ENCODE results near the gene QPCTL. TPM values are rescaled to one million over a fixed set of nuclear protein-coding genes. Genes with fewer than 3 reads are reported as not detected.

QPCTL gene
- total and polyA plus RNA-seq, 2 of the 4 experiments (the other 2 are of a cell fraction) = 6.6 to 11.5 TPM

DNA sequence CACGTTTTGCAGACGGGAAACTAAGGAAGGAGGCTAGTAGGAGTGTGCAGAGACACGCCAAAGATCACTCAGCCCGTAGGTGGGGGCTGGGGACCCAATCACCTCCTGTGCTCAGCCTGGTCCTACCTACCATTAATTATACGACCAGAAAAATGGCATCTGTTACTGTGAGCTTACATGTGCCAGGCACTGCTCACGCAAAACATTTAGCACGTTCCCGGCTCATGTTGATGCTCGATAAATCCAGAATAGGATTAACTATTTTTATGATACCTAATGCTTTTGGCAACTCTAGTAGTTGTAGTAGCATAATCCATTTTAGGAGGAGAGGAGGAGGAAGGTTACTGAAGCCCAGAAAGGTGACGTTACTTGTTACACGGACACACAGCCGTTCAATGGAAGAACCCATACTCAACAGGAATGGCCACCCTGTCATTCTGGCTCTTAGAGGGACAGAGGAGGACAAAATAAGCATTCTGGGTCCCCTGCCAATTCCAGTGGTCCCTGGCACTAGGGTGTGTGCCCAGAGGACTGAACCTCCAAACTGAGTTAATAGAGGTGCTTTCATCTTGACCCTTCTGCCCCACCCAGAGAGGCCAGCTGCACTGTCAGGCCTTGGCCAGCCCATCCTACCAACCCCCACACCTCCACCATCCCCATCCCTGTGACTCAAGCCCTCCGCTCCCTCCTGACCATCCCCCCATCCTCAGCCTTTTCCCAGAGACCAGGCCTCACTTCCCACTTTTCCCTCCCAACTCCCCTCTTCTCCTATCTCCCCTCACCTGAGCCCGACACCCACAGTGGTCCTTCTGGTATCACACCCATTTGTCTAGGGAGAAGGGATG, 48.3 kb upstream of the QPCTL start:
- Histone ChIP-seq H2AK5ac (ENCODE audit: low read depth, low read length) (0 out of 2 replicates have a peak overlapping the region, but pooled peaks have one; percentile 6), H2AK9ac (replicated peaks; ENCODE audit: low read depth, low read length, poor library complexity) (no peak overlapping the region), H4K91ac (ENCODE audit: insufficient read depth, low read depth, low read length) (no peak overlapping the region), H3K23ac (ENCODE audit: low read depth, low read length) (no peak overlapping the region), H4K20me1 (ENCODE audit: insufficient read depth, low read length) (peaks cover 3% of the 10 kb centered on the region; the same call in 1 of the 2 replicates), H3K4me3 (ENCODE audit: insufficient read depth, low read depth, low read length) (no peak overlapping the region), H3K9ac (ENCODE audit: low read depth, low read length) (no peak overlapping the region), H3K4me2 (ENCODE audit: low read depth, low read length) (no peak overlapping the region), H3K79me1 (ENCODE audit: low read depth in 1 of 2, low read length in 2 of 2) (peaks cover 0 to 9% of the 10 kb centered on the region in 2 experiments; a peak in 2 of 4 replicates), H3K4me1 (ENCODE audit: control insufficient read depth, insufficient read depth, low read length) (peaks cover 10% of the 10 kb centered on the region), H2AFZ (replicated peaks; ENCODE audit: low read length, poor library complexity) (peak overlapping the region; percentile 69), H3K36me3 (ENCODE audit: control insufficient read depth, insufficient read depth, low read length) (no peaks in the 10 kb centered on the region), H2BK120ac (ENCODE audit: low read depth, low read length) (no peak overlapping the region), H3K9me3 (ENCODE audit: control insufficient read depth, insufficient read depth, low read length) (no peaks in the 10 kb centered on the region), H2BK5ac (ENCODE audit: low read depth, low read length, poor library complexity, severe bottlenecking) (no peak overlapping the region), H3K27me3 (ENCODE audit: control insufficient read depth, insufficient read depth, low read length) (no peaks in the 10 kb centered on the region), H3K18ac (ENCODE audit: low read depth, low read length) (no peak overlapping the region), H2BK20ac (ENCODE audit: low read depth, low read length) (no peak overlapping the region), H3K9me1 (ENCODE audit: insufficient read depth, low read length) (no peaks in the 10 kb centered on the region), H3K4ac (ENCODE audit: low read depth, low read length) (peak overlapping the region; percentile 27; the same call in 1 of the 2 replicates), H2BK15ac (ENCODE audit: low read depth, low read length) (no peak overlapping the region), H3K27ac (ENCODE audit: insufficient read depth, low read length) (no peak overlapping the region), H4K8ac (ENCODE audit: low read depth in 2 of 2, low read length in 2 of 2) (no peak overlapping the region), H3K14ac (replicated peaks; ENCODE audit: low read depth, low read length) (no peak overlapping the region), H4K5ac (ENCODE audit: low read depth, low read length) (no peak overlapping the region), H3K56ac (ENCODE audit: extremely low read depth, insufficient read depth, low read length) (no peak overlapping the region)
- 83% methylated on average over 1 of the region's 14 CpGs; no CpG with 5 or more reads in 1 of the 2 experiments for WGBS, 2 experiments (ENCODE audit: extremely low coverage in 2 of 2, insufficient read length in 1 of 2)
- CTCF ChIA-PET = interaction anchor here (0.6 kb wide), 1 partner anchor 14 kb away, joined by 3 read pairs; no protein-coding TSS in a partner anchor
- TF ChIP-seq RCOR1 (IDR thresholded peaks at IDR 0.05; ENCODE audit: insufficient replicate concordance, low read length) (no peak), RFX5 (IDR thresholded peaks at IDR 0.05; ENCODE audit: low read depth, low read length) (no peak), POLR2A (IDR thresholded peaks at IDR 0.05; ENCODE audit: low read depth, low read length) (no peak), SMC3 (IDR thresholded peaks at IDR 0.05; ENCODE audit: low read depth, low read length) (no peak), BHLHE40 (IDR thresholded peaks at IDR 0.05; ENCODE audit: low read depth, low read length) (no peak), NFE2L2 (IDR thresholded peaks at IDR 0.05; ENCODE audit: low read depth, low read length) (no peak), CHD1 (IDR thresholded peaks at IDR 0.05; ENCODE audit: low read depth, low read length) (no peak), MAZ (IDR thresholded peaks at IDR 0.05; ENCODE audit: borderline replicate concordance, low read depth, low read length) (no peak), CEBPB (IDR thresholded peaks at IDR 0.05; ENCODE audit: low read depth, low read length) (no peak)
- TF ChIP-seq, protein P1, sequence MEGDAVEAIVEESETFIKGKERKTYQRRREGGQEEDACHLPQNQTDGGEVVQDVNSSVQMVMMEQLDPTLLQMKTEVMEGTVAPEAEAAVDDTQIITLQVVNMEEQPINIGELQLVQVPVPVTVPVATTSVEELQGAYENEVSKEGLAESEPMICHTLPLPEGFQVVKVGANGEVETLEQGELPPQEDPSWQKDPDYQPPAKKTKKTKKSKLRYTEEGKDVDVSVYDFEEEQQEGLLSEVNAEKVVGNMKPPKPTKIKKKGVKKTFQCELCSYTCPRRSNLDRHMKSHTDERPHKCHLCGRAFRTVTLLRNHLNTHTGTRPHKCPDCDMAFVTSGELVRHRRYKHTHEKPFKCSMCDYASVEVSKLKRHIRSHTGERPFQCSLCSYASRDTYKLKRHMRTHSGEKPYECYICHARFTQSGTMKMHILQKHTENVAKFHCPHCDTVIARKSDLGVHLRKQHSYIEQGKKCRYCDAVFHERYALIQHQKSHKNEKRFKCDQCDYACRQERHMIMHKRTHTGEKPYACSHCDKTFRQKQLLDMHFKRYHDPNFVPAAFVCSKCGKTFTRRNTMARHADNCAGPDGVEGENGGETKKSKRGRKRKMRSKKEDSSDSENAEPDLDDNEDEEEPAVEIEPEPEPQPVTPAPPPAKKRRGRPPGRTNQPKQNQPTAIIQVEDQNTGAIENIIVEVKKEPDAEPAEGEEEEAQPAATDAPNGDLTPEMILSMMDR (conservative IDR thresholded peaks at IDR 0.05; ENCODE audit: low read depth, low read length) = no peak
- TF ChIP-seq, protein P2, sequence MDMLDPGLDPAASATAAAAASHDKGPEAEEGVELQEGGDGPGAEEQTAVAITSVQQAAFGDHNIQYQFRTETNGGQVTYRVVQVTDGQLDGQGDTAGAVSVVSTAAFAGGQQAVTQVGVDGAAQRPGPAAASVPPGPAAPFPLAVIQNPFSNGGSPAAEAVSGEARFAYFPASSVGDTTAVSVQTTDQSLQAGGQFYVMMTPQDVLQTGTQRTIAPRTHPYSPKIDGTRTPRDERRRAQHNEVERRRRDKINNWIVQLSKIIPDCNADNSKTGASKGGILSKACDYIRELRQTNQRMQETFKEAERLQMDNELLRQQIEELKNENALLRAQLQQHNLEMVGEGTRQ (IDR thresholded peaks at IDR 0.05; ENCODE audit: low read depth, low read length) = no peak
- TF ChIP-seq, protein P3, sequence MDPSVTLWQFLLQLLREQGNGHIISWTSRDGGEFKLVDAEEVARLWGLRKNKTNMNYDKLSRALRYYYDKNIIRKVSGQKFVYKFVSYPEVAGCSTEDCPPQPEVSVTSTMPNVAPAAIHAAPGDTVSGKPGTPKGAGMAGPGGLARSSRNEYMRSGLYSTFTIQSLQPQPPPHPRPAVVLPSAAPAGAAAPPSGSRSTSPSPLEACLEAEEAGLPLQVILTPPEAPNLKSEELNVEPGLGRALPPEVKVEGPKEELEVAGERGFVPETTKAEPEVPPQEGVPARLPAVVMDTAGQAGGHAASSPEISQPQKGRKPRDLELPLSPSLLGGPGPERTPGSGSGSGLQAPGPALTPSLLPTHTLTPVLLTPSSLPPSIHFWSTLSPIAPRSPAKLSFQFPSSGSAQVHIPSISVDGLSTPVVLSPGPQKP (IDR thresholded peaks at IDR 0.05; ENCODE audit: borderline replicate concordance, low read depth, low read length) = no peak
- intact Hi-C loops (cut with micrococcal nuclease) = loop anchor here (1.0 to 5.0 kb wide), 4 partner anchors 59 to 217 kb away; partner anchors contain the start of genes OPA3 and VASP
- POLR2A ChIA-PET (ENCODE audit: unreplicated experiment) = no interaction called here
- dilution Hi-C loops (cut with HindIII; ENCODE audit: low sequenced_read_pairs, unreplicated experiment) = no loop called here
- BruUV-seq (replicated peaks) = no TSS peak
- in situ Hi-C loops (cut with MboI; ENCODE audit: low sequenced_read_pairs) = loop anchor here (10.0 kb wide), 1 partner anchor 119 kb away; no protein-coding TSS in a partner anchor
- no peak for ATAC-seq (ENCODE audit: low read depth)
- no peak for DNase-seq

Measured in IMR-90 (cell line).